ENCODE results near the gene CEP72.
"Not testable (repeated sequence)": the region's sequence is repeated elsewhere in the genome, so short reads cannot be mapped to it uniquely, and the experiment has no call there.

- not testable (repeated sequence) for TF ChIP-seq EZH2 (IDR thresholded peaks at IDR 0.05; ENCODE audit: insufficient read depth, poor library complexity, severe bottlenecking); EZH2phosphoT487 (IDR thresholded peaks at IDR 0.05; ENCODE audit: insufficient read depth, low read depth)
Observed at GRCh38 chr5:691049-691448, 78.9 kb downstream of the CEP72 start.

Measured in GM23248 (cell line).